Esophagus squamous epithelium (tissue), 4 donors: ENCODE results near the gene MICAL2.

Experiments used
- CTCF ChIP-seq, 6 experiments: fragments of 450-650 bp in 4 of 6; fragments of 200-600 bp in 2 of 6; sonication (generic) in 2 of 6; IDR thresholded peaks; one replicate each; pipeline ENCODE4 v1.5.1; 2016 to 2019; ENCODE audit warnings: antibody characterized with exemption in 6 of 6, mild to moderate bottlenecking in 4 of 6, moderate library complexity in 4 of 6
- POLR2A ChIP-seq, 4 donors: fragments of 450-650 bp; IDR thresholded peaks; one replicate each; pipeline ENCODE4 v1.6.1; 2017; ENCODE audit warnings: antibody characterized with exemption in 4 of 4, mild to moderate bottlenecking in 4 of 4, moderate library complexity in 3 of 4

GRCh38 chr11:12312132-12312531 lies 201.7 kb downstream of the MICAL2 start:
- TF ChIP-seq CTCF (IDR thresholded peaks at IDR 0.05): no peak
- no peak for TF ChIP-seq POLR2A (IDR thresholded peaks at IDR 0.05)
